Measurements from ENCODE around the gene PCYT1A.

The PCYT1A gene

GRCh38 chr3:196236223-196236622 is 51.3 kb downstream of the PCYT1A start:
- DNase-seq (ENCODE audit: low read depth in 2 of 2), result no peak

GRCh38 chr3:196235452-196236122 is 51.9 kb downstream of the PCYT1A start:
- no peak for DNase-seq (ENCODE audit: low read depth in 2 of 2)

DNA sequence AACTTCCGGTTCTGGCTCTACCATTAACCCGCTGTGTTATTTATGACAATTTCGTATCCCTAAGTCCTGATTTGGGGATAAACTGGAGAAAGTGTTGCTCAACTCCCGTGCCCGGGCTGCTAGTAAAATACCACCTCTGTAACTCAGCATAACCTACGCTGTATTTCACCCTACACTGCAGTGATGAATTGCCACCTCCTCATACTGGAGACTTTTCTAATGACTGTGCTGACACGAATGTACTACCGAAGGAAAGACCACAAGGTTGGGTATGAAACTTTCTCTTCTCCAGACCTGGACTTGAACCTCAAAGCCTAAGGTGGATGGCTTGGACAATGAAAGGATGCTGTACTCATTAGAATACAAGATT is 54.7 kb downstream of the PCYT1A start:
- no peak for DNase-seq (ENCODE audit: low read depth in 2 of 2)

- DNase-seq (ENCODE audit: low read depth in 2 of 2), result no peak
Measured at GRCh38 chr3:196232154-196232881, 55.2 kb downstream of the PCYT1A start.

DNA sequence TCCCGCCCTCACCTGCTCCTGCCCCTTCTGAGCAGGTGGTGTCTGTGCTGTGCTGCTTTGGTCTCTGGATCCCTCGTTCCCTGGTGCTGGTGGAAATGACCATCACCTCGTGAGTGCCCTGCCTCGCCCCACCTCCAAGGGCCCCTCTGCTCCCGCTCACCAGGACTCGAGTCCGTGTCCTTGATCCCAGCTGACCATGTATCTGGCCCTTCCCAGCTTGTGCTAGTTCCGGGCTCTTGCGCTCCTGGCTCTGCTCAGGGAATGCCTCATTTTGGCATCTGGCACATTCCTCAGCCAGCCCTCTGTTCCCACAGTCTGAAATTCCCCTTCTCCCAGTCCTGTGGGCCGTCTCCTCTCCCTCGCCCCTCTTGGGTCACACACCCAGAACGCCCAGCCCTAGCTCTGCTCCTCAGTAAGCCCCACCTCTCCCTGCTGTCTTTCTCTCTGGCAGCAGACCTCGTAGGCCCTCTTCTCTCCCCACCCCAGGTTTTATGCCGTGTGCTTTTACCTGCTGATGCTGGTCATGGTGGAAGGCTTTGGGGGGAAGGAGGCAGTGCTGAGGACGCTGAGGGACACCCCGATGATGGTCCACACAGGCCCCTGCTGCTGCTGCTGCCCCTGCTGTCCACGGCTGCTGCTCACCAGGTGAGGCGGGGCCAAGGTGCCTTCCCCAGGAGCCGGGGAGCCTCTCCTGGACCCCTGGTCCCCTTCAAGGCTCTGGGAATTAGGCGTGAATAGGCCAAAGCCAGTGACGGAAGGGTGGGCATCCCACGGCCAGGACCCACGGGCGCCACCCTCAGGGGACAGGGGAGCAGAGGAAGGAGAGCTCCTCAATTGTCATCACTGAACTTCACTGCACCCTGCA is 59.7 kb downstream of the PCYT1A start:
- DNase-seq (ENCODE audit: low read depth in 2 of 2), result no peak

DNA sequence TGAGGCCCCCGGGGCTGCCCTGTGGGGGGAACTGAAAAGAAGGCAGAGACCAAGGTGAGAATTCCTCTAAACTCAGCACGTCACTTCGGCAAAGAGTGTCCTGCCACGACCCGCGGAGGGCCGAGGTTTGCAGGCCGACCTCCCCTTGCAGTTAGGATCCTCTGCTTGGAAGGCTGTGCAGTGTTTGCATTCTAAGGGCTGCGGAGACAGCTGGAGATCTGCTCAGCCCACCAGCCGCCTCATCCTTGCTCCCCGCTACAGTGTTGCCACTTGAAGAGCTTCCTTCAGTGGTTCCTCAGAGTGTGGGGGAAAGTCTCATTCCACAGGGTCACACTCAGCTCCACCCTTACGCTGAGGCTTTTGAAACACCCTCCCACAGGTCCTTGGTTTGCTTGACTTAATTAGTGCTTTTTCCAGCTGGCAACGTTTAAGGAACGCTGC is 60.4 kb downstream of the PCYT1A start:
- DNase-seq (ENCODE audit: low read depth in 2 of 2), result no peak

- no peak for DNase-seq (ENCODE audit: low read depth in 2 of 2)
Measured at GRCh38 chr3:196225763-196226364, 61.7 kb downstream of the PCYT1A start.

GRCh38 chr3:196225086-196225485 is 62.4 kb downstream of the PCYT1A start:
- DNase-seq (ENCODE audit: low read depth in 2 of 2), result no peak

- DNase-seq (ENCODE audit: low read depth in 2 of 2), result no peak
Measured at GRCh38 chr3:196222876-196223595, 64.5 kb downstream of the PCYT1A start.

GRCh38 chr3:196220991-196221390 is 66.5 kb downstream of the PCYT1A start:
- no peak for DNase-seq (ENCODE audit: low read depth in 2 of 2)

- no peak for DNase-seq (ENCODE audit: low read depth in 2 of 2)
Measured at GRCh38 chr3:196220587-196220986, 66.9 kb downstream of the PCYT1A start.

GRCh38 chr3:196219970-196220311 is 67.6 kb downstream of the PCYT1A start:
- DNase-seq (ENCODE audit: low read depth in 2 of 2), result no peak

DNA sequence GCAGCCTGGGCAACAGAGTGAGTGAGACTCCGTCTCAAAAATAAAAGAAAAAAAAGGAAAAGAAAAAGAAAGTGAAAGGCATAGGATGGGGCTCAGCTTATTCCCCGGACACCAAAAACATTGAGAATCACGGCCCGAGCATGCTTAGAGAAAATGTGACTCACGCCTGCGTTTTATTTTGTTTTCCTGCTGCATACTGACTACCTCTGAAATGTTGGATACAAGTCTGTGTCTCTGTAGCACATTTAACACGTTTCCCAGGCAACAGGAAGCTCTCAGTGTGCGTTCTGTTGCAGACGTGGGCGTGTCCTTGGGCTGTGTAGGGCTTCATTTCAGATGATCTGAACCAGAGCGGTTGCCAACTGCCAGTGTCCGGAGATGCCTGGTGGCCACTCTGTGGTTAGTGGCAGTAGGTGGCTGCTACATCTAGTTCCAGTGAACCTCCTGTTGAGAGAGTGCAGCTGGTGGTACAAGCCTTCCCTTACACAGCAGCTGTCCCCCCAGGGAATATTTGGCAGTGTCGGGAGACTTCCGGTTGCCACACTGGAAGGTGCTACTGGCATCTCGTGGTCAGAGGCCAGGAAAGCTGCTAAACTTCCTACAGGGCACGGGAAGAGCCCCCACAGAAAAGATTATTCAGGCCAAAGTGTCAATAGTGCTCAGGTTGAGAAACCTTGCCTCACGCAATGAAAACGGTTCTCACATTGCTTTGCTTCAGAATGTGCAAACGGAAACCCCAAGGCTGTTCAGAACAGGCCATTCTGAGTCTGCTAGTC is 68.1 kb downstream of the PCYT1A start:
- DNase-seq (ENCODE audit: low read depth in 2 of 2), result peak; percentile 21 to 52

GRCh38 chr3:196218155-196218712 is 69.3 kb downstream of the PCYT1A start:
- DNase-seq (ENCODE audit: low read depth in 2 of 2), result no peak

- no peak for DNase-seq (ENCODE audit: low read depth in 2 of 2)
Measured at GRCh38 chr3:196217307-196218154, 70.0 kb downstream of the PCYT1A start.

DNA sequence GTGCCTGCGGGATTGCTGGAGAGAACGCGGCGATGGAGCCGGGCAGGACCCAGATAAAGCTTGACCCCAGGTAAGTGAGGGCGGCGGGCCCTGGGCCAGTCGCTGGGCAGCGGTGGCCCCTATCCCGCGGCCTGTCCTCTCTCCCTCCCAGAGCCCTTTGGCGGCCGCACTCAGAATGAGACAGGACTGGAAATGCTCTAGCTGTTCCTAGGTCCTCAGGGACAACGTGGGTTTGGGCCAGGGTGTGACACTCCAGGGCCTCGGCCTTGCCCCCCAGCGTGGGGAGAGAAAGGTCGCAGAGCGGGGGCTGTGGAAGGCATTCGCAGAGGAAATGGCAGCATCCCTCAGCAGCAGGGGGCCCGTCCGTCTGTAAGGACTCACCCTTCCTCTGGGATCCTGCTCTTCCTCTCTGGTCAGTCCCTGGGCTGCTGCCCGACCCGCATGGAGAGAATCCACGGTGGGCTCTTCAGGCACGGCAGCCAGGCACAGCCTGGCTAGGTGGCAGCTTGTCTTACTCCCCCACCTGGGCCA is 70.8 kb downstream of the PCYT1A start:
- DNase-seq (ENCODE audit: low read depth in 2 of 2), result no peak

DNA sequence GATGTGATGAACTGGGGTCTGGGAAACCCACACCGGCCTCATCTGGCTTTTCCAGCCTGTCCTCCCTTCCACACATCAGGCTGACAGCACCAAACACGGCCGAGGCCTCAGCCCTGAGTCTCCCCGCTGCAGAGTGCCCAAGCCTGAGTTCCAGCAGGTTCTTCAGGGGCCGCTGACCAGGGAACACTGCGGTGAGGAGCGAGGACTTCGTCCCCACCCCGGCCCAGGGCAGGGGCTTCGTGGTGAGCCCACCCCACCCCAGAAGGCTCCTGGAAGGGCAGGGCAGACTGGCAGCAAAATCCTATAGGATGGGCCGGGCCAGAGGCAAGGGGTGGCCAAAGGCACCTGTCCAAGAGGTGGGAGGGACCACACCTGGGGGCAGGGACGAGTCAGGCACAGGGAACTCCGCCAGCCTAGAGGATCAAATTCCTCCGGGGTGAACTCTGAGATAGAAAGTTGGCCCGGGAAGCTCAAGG is 71.4 kb downstream of the PCYT1A start, which contains the start of gene SLC51A:
TSS of gene SLC51A (plus strand) at position 446 of the 476 bp plus-strand sequence. CDS start 179 bp downstream, outside the sequence.
- DNase-seq (ENCODE audit: low read depth in 2 of 2), result no peak

DNA sequence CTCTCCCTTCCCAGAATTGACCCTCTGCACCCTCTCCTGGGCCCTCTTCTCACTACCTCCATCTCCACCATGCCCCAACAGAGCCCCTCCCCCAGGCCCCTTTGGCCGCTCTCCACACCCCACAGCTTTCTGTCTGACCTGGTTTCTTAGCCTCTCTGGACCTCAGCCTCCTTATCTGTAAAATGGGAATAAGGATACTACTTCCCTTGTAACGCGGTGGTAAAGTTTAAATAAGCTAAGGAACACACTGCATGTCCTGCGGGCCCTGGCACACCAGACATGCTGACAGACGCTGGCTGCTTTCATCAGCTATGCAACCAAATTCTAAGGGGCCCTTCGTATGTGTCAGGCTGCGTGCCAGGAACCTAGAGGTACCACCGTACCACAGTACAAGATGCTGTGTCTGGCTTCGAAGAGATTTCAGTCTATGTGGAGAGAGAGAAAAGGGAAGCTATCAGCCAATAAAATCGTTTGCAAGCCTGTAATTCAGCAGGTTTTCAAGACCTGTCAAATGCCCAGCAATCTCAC is 72.0 kb downstream of the PCYT1A start:
- no peak for DNase-seq (ENCODE audit: low read depth in 2 of 2)
